D721Med (cell line): ENCODE measurements around the gene SPAG5.
A peak's percentile ranks its signal among the peaks of the same experiment; 100 is the strongest.
"Not testable (repeated sequence)": the region's sequence is repeated elsewhere in the genome, so short reads cannot be mapped to it uniquely, and the experiment has no call there.

Source experiments
- DNase-seq: peaks from one replicate; pipeline ENCODE4 v3.0.0; 2011; ENCODE audit warnings: low spot score; ENCODE audit not compliant: insufficient read length
- FAIRE-seq: peaks from 2 replicates; lab custom pipeline; 2011; peaks lifted over from hg19 to GRCh38; lab: Jason Lieb, UNC
- TF ChIP-seq, protein P1 (sequence below): IDR thresholded peaks from 2 replicates; pipeline ENCODE4 v1.5.1; 2012; ENCODE audit warnings: mild to moderate bottlenecking, control low read depth; ENCODE audit not compliant: insufficient read depth; ENCODE audit errors: missing control alignments

Gene SPAG5

DNA sequence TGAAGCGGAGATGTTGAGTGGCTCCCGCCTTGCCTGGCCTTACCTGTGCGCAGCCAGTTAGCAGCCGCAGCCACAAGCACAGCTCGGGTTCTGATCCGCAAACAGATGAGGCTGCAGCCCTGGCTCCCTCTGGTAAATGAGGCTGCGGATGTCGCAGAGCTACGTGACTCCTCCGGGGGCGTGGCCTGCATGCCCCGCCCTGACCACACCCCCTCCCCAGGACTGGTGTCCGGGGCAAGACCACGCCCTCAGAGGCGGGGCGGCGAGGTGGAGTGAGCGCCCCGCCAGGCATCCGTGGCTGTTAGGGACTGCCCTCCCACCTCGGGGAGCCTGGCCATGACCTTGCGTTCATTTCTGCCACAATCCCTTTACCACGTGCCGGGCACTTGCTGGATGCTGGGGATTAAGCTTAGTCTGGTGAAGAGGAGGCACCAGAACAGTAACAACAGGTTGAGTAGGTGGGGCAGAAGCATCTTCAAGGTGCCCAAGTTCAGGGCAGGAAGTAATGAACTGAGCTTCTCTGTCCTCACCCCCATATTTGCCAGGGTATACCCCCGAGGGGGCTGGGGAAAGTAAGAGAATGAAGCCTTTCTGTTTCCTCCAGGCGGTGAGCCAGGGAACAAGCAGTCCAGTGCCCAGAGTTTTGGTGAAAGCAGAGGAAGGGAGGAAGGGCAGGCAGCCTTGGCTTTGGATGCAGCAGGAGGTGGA is 21.9 kb downstream of the SPAG5 start, which contains the start of gene ALDOC:
Gene ALDOC, minus strand, starts transcription at position 138 of the 708 bp plus-strand sequence. CDS start 1,363 bp downstream, outside the sequence.
- no peak for FAIRE-seq
- TF ChIP-seq, protein P1, sequence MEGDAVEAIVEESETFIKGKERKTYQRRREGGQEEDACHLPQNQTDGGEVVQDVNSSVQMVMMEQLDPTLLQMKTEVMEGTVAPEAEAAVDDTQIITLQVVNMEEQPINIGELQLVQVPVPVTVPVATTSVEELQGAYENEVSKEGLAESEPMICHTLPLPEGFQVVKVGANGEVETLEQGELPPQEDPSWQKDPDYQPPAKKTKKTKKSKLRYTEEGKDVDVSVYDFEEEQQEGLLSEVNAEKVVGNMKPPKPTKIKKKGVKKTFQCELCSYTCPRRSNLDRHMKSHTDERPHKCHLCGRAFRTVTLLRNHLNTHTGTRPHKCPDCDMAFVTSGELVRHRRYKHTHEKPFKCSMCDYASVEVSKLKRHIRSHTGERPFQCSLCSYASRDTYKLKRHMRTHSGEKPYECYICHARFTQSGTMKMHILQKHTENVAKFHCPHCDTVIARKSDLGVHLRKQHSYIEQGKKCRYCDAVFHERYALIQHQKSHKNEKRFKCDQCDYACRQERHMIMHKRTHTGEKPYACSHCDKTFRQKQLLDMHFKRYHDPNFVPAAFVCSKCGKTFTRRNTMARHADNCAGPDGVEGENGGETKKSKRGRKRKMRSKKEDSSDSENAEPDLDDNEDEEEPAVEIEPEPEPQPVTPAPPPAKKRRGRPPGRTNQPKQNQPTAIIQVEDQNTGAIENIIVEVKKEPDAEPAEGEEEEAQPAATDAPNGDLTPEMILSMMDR = no peak
- DNase-seq = peak; percentile 99

DNA sequence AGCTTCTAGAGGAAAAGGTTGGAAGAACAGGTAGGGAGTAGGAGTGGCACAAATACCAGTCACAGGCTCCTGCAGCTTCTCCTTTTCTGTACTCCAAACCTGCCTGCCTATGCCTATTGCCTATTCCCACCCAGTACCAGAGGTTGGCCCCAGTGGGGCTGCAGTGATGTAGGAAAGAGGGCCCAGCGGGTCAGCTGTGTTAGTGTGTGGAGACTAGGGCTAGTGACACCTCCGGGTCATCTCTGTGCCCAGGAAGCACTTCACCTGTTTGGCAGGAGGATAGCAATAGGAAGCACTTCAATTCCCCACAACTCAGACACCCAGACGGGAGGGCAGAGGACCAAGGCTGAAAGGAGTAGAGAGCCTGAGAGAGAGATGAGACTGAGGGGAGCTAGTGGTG is 22.8 kb downstream of the SPAG5 start:
- not testable (repeated sequence) for FAIRE-seq, DNase-seq

DNA sequence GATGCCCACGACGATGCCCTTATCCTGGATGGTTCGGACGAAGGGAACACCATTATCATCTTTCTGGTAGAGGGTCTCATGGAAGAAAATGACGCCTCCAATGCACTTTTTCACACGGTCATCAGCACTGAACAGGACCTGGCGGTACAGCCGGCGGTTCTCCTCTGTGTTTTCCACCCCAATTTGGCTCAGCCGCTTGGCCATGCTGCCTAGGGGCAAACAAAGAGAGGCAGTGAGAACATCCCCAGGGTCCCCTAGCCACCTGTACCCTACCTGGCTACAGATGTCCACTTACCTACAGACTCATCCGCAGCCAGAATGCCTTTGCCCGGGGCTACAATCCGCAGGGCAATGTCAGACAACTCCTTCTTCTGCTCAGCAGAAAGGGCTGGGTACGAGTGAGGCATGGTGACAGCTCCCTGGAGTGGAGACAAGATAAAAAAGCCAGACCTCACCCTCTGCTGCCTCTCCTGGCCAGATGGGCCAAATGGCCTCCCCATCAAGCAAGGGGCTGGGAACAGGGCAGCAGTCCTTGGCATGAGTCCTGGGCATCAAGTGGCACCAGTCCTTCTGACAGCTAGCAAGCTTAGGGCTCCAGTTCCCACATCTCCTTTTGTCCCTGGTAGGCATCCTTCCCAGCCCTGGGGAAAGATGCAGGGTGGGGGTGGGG is 23.6 kb downstream of the SPAG5 start:
- FAIRE-seq = no peak
- TF ChIP-seq, protein P1 = no peak
- no peak for DNase-seq

DNA sequence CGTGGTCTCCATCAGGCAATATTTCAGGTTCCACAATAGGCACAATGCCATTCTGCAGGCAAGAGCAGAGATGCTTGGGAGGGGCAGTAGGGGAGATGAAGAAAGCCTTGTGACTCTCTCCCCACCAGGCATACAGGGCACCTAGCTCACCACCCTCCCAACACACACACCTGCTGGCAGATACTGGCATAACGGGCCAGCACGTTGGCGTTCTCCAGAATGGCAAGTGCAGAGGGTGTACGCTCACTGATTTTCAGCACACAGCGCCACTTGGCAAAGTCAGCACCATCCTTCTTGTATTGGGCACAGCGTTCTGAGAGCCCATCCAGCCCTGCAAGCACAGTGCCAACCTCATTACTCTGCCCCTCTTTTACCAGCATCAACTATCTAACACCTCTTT is 24.3 kb downstream of the SPAG5 start:
- TF ChIP-seq, protein P1 = no peak
- DNase-seq (no peak), FAIRE-seq (no peak)

DNA sequence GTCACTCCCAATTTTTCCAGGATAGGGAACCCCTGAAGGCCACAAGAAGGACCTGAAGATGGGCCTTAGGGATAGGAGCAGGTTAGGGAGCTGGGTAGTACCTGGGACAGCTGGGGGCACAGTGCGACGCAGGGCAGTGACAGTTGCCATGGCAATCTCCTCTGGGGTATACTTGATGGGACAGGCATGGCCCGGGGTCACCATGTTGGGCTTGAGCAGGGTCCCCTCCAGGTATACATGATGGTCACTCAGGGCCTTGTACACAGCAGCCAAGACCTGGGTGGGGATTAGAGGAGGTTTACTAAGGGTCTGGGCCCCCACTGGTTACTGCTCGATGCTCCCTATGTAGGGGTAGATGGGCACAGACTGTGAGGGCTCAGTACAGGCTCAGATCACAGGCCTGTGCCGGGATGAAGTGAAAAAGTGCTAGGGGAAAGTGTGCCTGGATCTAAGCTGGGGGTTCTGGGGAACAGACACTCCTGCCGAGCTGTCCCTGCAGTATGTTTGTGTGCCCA is 24.8 kb downstream of the SPAG5 start:
- FAIRE-seq (no peak), DNase-seq (no peak)
- TF ChIP-seq, protein P1 = no peak

DNA sequence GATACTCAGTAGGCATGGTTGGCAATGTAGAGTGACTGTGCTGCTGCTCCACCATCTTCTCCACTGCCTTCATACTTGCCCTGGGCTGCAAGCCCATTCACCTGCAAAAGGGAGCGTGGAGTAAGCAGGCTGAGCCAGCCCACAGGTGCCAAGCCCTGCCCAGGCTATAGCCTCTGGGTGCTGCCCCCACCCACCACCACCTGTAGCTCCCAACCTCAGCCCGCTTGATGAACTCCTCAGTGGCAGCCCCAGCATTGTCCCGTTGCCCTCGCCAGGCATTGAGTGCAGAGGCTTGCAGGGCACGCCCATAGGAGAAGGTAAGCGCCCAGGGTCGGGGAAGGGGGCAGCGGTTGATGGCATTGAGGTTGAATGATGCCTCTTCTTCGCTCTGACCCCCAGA is 25.3 kb downstream of the SPAG5 start:
- TF ChIP-seq, protein P1 = no peak
- FAIRE-seq (no peak), DNase-seq (no peak)

DNA sequence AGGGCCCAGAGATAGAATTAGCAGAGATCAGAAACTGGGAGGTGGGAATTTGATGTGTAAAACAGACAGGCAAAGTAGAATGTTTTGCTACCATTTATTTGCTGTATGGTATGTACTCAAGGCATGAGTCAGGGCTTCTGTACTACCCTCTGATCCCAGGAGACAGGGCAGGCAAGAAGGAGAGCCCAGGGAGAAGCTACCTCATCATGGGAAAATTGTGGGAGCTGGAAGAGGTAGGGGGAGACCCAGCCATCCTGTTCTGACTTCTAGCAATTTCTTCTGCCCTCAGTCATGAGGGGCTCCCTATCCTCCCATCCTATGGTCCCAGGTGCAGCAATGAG is 25.8 kb downstream of the SPAG5 start:
- no peak for DNase-seq
- no peak for FAIRE-seq
- TF ChIP-seq, protein P1 = no peak
